Stimulated activated CD4-positive, alpha-beta T cell treated with anti-CD3 and anti-CD28 coated beads, Interleukin-15, amount 100 ng/mL, for 48 hours (primary cell): Measurements from ENCODE around the gene MPV17.
A peak's percentile ranks its signal among the peaks of the same experiment; 100 is the strongest.
"Not testable (repeated sequence)": the region's sequence is repeated elsewhere in the genome, so short reads cannot be mapped to it uniquely, and the experiment has no call there.

Source experiments
- DNase-seq, 2 donors: peaks; one replicate each; pipeline ENCODE4 v3.0.0-alpha.2; 2020; ENCODE audit warnings: low read depth in 2 of 2

Gene MPV17

GRCh38 chr2:27323596-27324285 is 844 bp upstream of the MPV17 start:
- no peak for DNase-seq

GRCh38 chr2:27322301-27322765 is 564 bp downstream of the MPV17 start:
- no peak for DNase-seq

- DNase-seq = no peak
Observed at GRCh38 chr2:27320958-27321543, 1.8 kb downstream of the MPV17 start.

- not testable (repeated sequence) for DNase-seq
Observed at GRCh38 chr2:27319839-27320238, 3.1 kb downstream of the MPV17 start.

- DNase-seq = no peak
Observed at GRCh38 chr2:27316655-27317412, 6.1 kb downstream of the MPV17 start.

GRCh38 chr2:27315122-27315521 is 7.8 kb downstream of the MPV17 start:
- no peak for DNase-seq

GRCh38 chr2:27314709-27315108 is 8.2 kb downstream of the MPV17 start:
- DNase-seq = no peak

- DNase-seq = no peak
Observed at GRCh38 chr2:27313882-27314645, 8.8 kb downstream of the MPV17 start.

- no peak for DNase-seq
Observed at GRCh38 chr2:27312152-27312551, 10.7 kb downstream of the MPV17 start.

- DNase-seq = no peak
Observed at GRCh38 chr2:27309651-27310050, 13.2 kb downstream of the MPV17 start.

GRCh38 chr2:27308359-27308881 is 14.5 kb downstream of the MPV17 start, which contains the start of gene UCN:
TSS of gene UCN (minus strand) at chr2:27308445. CDS start at chr2:27307895, 550 bp downstream.
- DNase-seq = no peak

- no peak for DNase-seq
Observed at GRCh38 chr2:27307545-27308358, 15.1 kb downstream of the MPV17 start.

GRCh38 chr2:27307287-27307544 is 15.7 kb downstream of the MPV17 start:
- no peak for DNase-seq

GRCh38 chr2:27306573-27307286 is 16.2 kb downstream of the MPV17 start:
- DNase-seq = peak in 1 of 2 donors; percentile 29

- no peak for DNase-seq
Observed at GRCh38 chr2:27306136-27306535, 16.8 kb downstream of the MPV17 start.

GRCh38 chr2:27305516-27305915 is 17.4 kb downstream of the MPV17 start:
- DNase-seq = no peak

- DNase-seq = no peak
Observed at GRCh38 chr2:27304488-27305240, 18.2 kb downstream of the MPV17 start.

- peak in 1 of 2 donors; percentile 36 for DNase-seq
Observed at GRCh38 chr2:27303093-27304025, 19.5 kb downstream of the MPV17 start.

- DNase-seq = not testable (repeated sequence)
Observed at GRCh38 chr2:27300606-27301005, 22.3 kb downstream of the MPV17 start.
